Skeletal muscle satellite cell (primary cell): ENCODE measurements around the gene NFKB1.
"Not testable (repeated sequence)": the region's sequence is repeated elsewhere in the genome, so short reads cannot be mapped to it uniquely, and the experiment has no call there.

Experiments used
- H3K27me3 ChIP-seq: 2 replicates; pipeline ENCODE4 v1.7.0; 2013; ENCODE audit warnings: low read length; ENCODE audit not compliant: control insufficient read depth, insufficient read depth
- H3K36me3 ChIP-seq: 2 replicates; pipeline ENCODE4 v1.7.0; 2013; ENCODE audit warnings: mild to moderate bottlenecking, control low read depth, low read length; ENCODE audit not compliant: insufficient read depth
- H3K4me1 ChIP-seq: 2 replicates; pipeline ENCODE4 v1.7.0; 2013; ENCODE audit warnings: low read length; ENCODE audit not compliant: control insufficient read depth, insufficient read depth
- H3K4me2 ChIP-seq: 2 replicates; pipeline ENCODE4 v1.7.0; 2013; ENCODE audit warnings: mild to moderate bottlenecking, low read length
- H3K4me3 ChIP-seq: 2 replicates; pipeline ENCODE4 v1.7.0; 2013; ENCODE audit warnings: low read length
- H3K9ac ChIP-seq: 2 replicates; pipeline ENCODE4 v1.7.0; 2013; ENCODE audit warnings: mild to moderate bottlenecking, low read depth, low read length, moderate library complexity
- H3K9me3 ChIP-seq: replicated peaks from 2 replicates; pipeline ENCODE4 v1.7.0; 2013; ENCODE audit warnings: mild to moderate bottlenecking, control low read depth, low read length

Gene NFKB1

DNA sequence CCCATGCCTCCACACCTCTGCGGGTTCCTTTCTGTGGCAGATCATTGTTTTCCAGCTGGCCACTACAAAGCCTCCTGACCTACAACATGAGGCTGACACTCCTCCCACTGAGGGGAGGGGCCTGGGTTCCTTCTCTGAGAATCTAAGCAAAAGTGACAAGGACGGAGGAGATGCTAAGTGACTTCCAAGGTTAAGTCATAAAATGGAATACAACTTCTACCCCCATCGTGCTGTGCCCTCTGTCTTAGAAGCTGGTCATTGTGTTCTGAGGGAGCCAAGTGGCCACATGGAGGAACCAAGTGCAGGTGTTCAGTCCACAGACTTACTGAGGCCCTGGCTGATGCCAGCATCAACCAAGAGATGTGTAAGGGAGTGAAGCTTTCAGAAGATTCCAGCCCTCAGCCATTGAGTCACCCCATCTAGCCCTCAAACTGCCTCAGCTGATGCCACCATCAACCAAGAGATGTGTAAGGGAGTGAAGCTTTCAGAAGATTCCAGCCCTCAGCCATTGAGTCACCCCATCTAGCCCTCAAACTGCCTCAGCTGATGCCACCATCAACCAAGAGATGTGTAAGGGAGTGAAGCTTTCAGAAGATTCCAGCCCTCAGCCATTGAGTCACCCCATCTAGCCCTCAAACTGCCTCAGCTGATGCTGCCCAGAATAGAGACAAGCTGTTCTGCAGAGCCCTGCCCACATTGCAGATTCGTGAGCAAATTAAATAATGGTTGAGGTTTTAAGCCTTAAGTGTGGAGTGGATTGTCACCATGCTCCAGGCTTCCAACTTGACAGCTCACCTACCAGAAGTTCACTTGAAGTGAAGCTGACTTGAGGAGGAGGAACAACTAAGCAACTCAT, 118.8 kb downstream of the NFKB1 start:
- not testable (repeated sequence) for H3K27me3 ChIP-seq, H3K4me3 ChIP-seq, H3K36me3 ChIP-seq, H3K9me3 ChIP-seq
- H3K9ac ChIP-seq: peak overlapping the region; percentile 24
- peak overlapping the region; percentile 70 for H3K4me2 ChIP-seq
- H3K4me1 ChIP-seq: peaks cover 21% of the 10 kb centered on the region

GRCh38 chr4:102620697-102621497, 119.7 kb downstream of the NFKB1 start:
- Histone ChIP-seq H3K4me2 (peak overlapping the region; percentile 70), H3K36me3 (no peaks in the 10 kb centered on the region), H3K9me3 (no peaks in the 10 kb centered on the region), H3K4me3 (peak overlapping the region; percentile 50), H3K27me3 (no peaks in the 10 kb centered on the region), H3K4me1 (peaks cover 21% of the 10 kb centered on the region), H3K9ac (peak overlapping the region; percentile 35)

DNA sequence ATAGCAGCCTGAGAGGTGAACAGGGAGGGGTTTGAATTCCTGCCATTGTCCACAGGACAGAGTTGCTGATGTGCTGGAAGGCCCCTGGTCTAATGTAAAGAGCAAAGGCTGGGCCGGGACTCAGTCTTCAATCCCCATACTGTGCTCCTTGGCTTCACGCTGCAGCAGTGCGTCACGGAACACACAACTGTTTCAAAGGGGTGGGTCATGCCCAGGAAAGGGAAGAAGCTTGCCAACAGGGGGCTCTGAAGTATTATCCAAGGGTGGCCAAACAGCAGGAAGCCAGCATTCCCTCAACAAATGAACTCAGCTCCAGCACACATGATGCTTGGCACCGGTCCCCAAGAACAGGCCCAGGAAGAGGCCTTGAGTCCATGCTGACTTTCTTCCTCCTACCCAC, 122.5 kb downstream of the NFKB1 start:
- Histone ChIP-seq H3K9me3 (no peaks in the 10 kb centered on the region), H3K4me2 (no peak overlapping the region), H3K36me3 (no peaks in the 10 kb centered on the region), H3K9ac (no peak overlapping the region), H3K4me3 (no peak overlapping the region), H3K4me1 (peaks cover 32% of the 10 kb centered on the region), H3K27me3 (no peaks in the 10 kb centered on the region)

DNA sequence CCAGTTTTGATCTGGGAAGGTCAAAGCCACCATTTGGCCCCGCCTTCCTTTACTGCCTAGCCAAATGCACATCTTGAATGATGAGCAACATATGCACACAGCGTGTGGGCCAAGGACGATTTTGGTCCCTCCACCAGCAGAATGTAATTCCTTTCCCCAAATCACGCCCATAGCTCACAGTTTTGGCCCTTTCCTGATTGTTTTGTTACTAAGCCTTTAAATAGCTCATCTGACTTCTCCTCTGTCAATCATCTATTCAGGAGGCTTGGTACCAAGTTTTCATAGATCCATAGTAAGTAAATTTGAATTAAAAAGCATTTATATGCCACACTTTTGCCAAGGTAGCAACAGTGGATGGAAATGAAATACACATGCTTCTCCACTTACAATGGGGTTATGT, 123.3 kb downstream of the NFKB1 start:
- no peak overlapping the region for H3K4me3 ChIP-seq
- H3K36me3 ChIP-seq: no peaks in the 10 kb centered on the region
- H3K9ac ChIP-seq: no peak overlapping the region
- no peak overlapping the region for H3K4me2 ChIP-seq
- no peaks in the 10 kb centered on the region for H3K27me3 ChIP-seq
- no peaks in the 10 kb centered on the region for H3K9me3 ChIP-seq
- H3K4me1 ChIP-seq: peaks cover 31% of the 10 kb centered on the region

DNA sequence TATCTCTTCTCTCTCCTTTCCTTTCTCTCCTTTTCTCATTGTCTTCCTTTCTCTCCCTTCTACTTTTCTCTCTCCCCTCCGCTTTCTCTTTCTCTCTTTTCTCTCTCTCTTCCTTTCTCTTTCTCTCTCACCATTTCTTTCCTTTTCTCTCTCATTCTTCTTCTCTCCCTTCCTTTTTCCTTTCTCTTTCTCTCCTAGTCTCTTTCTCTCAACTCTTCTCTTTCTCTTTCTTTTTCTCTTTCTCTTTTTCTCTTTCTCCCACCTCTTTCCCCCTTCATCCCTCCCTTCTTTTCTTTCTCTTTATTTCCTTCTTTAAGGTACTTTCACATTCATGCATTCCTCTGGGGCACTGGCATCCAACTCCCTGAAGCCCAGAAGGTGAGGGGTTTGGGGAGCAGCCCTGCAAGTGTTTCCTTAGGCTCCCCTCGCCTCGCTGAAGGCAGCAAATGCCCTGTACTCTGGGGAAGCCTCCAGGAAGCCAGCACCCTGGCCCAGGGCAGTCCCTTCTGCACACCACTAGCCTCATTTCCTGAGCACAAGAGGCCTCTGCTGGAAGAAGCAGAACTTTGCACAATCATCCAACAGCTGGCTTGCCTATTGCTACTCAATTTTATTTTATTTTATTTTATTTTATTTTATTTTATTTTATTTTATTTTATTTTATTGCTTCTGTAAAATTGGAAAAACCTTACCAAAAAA, 124.2 kb downstream of the NFKB1 start:
- no peak overlapping the region for H3K4me2 ChIP-seq
- no peaks in the 10 kb centered on the region for H3K36me3 ChIP-seq
- no peaks in the 10 kb centered on the region for H3K9me3 ChIP-seq
- H3K27me3 ChIP-seq: no peaks in the 10 kb centered on the region
- H3K4me1 ChIP-seq: peaks cover 24% of the 10 kb centered on the region
- no peak overlapping the region for H3K4me3 ChIP-seq
- no peak overlapping the region for H3K9ac ChIP-seq

DNA sequence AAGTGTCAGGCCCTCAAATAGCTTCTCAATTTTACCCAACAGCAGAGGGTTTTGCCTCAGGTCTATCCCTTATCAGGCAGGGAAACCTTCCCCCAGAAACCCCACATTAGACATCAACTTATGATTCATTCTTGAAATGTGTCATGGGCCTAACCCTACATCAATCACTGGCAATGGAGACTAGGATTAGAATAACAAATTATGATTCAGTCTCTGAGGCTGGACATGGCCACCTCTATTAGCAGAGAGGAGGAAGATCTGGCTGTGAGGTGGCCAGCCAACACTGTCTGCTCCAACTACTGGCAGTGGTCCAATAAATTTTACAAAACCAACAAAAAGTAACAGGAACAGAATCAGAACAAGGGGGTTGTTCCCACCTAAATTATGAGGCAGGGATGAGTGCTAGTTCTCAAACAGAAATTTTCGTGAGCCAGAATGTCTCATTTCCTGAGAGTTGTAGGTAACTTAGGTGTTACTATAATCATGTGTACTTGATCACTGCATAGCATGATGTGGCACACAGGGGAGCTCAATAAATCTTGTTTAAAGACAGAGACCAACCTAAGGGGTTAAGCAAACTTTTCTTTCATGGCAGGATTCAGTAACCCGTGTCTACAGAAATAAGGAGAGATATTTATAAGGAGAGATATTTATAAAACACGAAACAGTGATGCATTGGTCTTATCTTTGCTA, 126.8 kb downstream of the NFKB1 start:
- peaks cover 12% of the 10 kb centered on the region for H3K4me1 ChIP-seq
- no peak overlapping the region for H3K9ac ChIP-seq
- H3K9me3 ChIP-seq: no peaks in the 10 kb centered on the region
- no peak overlapping the region for H3K4me2 ChIP-seq
- no peaks in the 10 kb centered on the region for H3K36me3 ChIP-seq
- no peaks in the 10 kb centered on the region for H3K27me3 ChIP-seq
- no peak overlapping the region for H3K4me3 ChIP-seq

GRCh38 chr4:102629673-102630072, 128.5 kb downstream of the NFKB1 start:
- no peaks in the 10 kb centered on the region for H3K27me3 ChIP-seq
- H3K4me3 ChIP-seq: no peak overlapping the region
- H3K4me2 ChIP-seq: no peak overlapping the region
- H3K9me3 ChIP-seq: no peaks in the 10 kb centered on the region
- no peaks in the 10 kb centered on the region for H3K36me3 ChIP-seq
- peaks cover 12% of the 10 kb centered on the region for H3K4me1 ChIP-seq
- no peak overlapping the region for H3K9ac ChIP-seq

DNA sequence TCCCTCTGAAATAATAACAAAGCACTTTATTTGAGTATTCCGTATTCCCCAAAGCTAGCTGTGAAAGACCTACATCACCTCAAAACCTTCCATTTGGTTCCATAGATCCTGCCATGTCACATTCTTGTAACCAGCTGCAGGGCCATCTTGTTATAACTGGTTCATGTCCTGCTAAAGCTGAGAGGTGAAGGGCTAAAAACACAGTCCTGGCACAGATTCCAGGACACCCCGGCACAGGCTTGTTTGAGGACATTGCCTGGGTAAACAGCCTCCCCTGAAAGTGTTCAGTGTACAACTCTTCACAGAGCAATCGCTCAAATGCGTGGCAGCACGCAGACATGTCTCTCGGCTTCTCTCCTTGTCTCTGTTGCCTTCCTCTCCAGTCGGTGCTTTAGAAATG, 130.5 kb downstream of the NFKB1 start:
- H3K4me3 ChIP-seq: no peak overlapping the region
- no peak overlapping the region for H3K9ac ChIP-seq
- H3K4me2 ChIP-seq: no peak overlapping the region
- H3K36me3 ChIP-seq: no peaks in the 10 kb centered on the region
- no peaks in the 10 kb centered on the region for H3K27me3 ChIP-seq
- H3K9me3 ChIP-seq: no peaks in the 10 kb centered on the region
- peaks cover 12% of the 10 kb centered on the region for H3K4me1 ChIP-seq

GRCh38 chr4:102632241-102633065, 131.3 kb downstream of the NFKB1 start:
- no peak overlapping the region for H3K9ac ChIP-seq
- no peaks in the 10 kb centered on the region for H3K27me3 ChIP-seq
- peaks cover 9% of the 10 kb centered on the region for H3K4me1 ChIP-seq
- H3K36me3 ChIP-seq: no peaks in the 10 kb centered on the region
- no peaks in the 10 kb centered on the region for H3K9me3 ChIP-seq
- H3K4me2 ChIP-seq: no peak overlapping the region
- H3K4me3 ChIP-seq: no peak overlapping the region

DNA sequence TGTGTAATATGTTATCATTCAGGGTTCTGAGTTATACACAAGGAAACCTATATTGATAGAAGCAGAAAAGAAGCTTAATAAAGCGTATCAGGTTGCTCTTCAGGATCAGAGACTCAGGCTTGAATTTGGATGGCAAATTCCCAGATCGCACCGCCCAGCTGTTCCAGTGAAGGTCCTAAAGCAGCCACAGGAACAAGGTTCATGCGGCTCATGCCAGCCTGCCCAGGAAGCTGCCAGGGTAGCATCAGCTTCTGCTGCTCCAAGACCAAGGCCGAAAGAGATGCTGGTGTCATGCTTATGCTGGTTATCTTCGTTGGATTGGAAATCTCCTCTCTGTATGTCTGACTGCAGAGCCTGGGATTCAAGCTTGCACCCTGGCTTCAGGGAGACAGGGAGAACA, 131.9 kb downstream of the NFKB1 start:
- H3K36me3 ChIP-seq: no peaks in the 10 kb centered on the region
- no peak overlapping the region for H3K4me3 ChIP-seq
- no peaks in the 10 kb centered on the region for H3K27me3 ChIP-seq
- peaks cover 3% of the 10 kb centered on the region for H3K4me1 ChIP-seq
- H3K9ac ChIP-seq: no peak overlapping the region
- H3K4me2 ChIP-seq: no peak overlapping the region
- no peaks in the 10 kb centered on the region for H3K9me3 ChIP-seq
